ENCODE results near the gene TERB2. TPM values are rescaled to one million over a fixed set of nuclear protein-coding genes. Genes with fewer than 3 reads are reported as not detected.

Gene TERB2
- total RNA-seq, 1 experiment from 2014 or later: not detected

- no peak overlapping the region for H3K4me3 Mint-ChIP-seq (ENCODE audit: low read depth, unreplicated experiment)
These were observed 70.2 kb downstream of the TERB2 start for GRCh38 chr15:45026651-45027190.

GRCh38 chr15:45027220-45027619, 70.7 kb downstream of the TERB2 start:
- H3K27me3 Mint-ChIP-seq (ENCODE audit: unreplicated experiment): no peaks in the 10 kb centered on the region
- H3K27ac Mint-ChIP-seq (ENCODE audit: unreplicated experiment): no peak overlapping the region
- no peaks in the 10 kb centered on the region for H3K9me3 Mint-ChIP-seq (ENCODE audit: low read depth, unreplicated experiment)
- no peak overlapping the region for H3K4me3 Mint-ChIP-seq (ENCODE audit: low read depth, unreplicated experiment)
- DNase-seq: no peak
- intact Hi-C loops (cut with micrococcal nuclease; ENCODE audit: unreplicated experiment): no loop called here
- peaks cover 13% of the 10 kb centered on the region for H3K36me3 Mint-ChIP-seq (ENCODE audit: insufficient read depth, unreplicated experiment)
- BruUV-seq (replicated peaks): no TSS peak
- peaks cover 28% of the 10 kb centered on the region for H3K4me1 Mint-ChIP-seq (ENCODE audit: low read depth, unreplicated experiment)
- CTCF ChIA-PET: no interaction called here
- no peak for TF ChIP-seq CTCF (IDR thresholded peaks at IDR 0.05; ENCODE audit: unreplicated experiment)

More at GRCh38 chr15:45026651-45027190, 70.2 kb downstream of the TERB2 start:
- Mint-ChIP-seq H3K9me3 (ENCODE audit: low read depth, unreplicated experiment) (no peaks in the 10 kb centered on the region), H3K27me3 (ENCODE audit: unreplicated experiment) (no peaks in the 10 kb centered on the region), H3K27ac (ENCODE audit: unreplicated experiment) (no peak overlapping the region), H3K36me3 (ENCODE audit: insufficient read depth, unreplicated experiment) (peaks cover 13% of the 10 kb centered on the region), H3K4me1 (ENCODE audit: low read depth, unreplicated experiment) (peaks cover 28% of the 10 kb centered on the region)
- peak; percentile 16 for DNase-seq
- no TSS peak for BruUV-seq (replicated peaks)
- no peak for TF ChIP-seq CTCF (IDR thresholded peaks at IDR 0.05; ENCODE audit: unreplicated experiment)
- intact Hi-C loops (cut with micrococcal nuclease; ENCODE audit: unreplicated experiment): no loop called here
- CTCF ChIA-PET: no interaction called here

Other genes with a start within 250 kb of the TERB2 start
- gene PATL2, start 245.4 kb upstream of the TERB2 start, total RNA-seq (2022): 1.7 and 3.8 TPM in 2 replicates
- gene B2M, start 245.2 kb upstream of the TERB2 start, total RNA-seq (2022): 1,002 and 1,731 TPM in 2 replicates
- 9.7 and 20.2 TPM in 2 replicates for gene TRIM69, start 220.2 kb upstream of the TERB2 start, total RNA-seq (2022)
- 39.1 and 42.1 TPM in 2 replicates for gene SORD, start 66.5 kb downstream of the TERB2 start, total RNA-seq (2022)
- gene DUOX2, start 157.5 kb downstream of the TERB2 start, total RNA-seq (2022): 0.21 and 1.2 TPM in 2 replicates
- gene DUOXA2, start 157.6 kb downstream of the TERB2 start, total RNA-seq (2022): 0.34 TPM in 1 of 2 replicates, not detected in the other
- gene DUOXA1, start 173.2 kb downstream of the TERB2 start, total RNA-seq (2022): not detected in 2 replicates
- gene DUOX1, start 173.3 kb downstream of the TERB2 start, total RNA-seq (2022): 1.2 and 1.4 TPM in 2 replicates
- gene SHF, start 231.3 kb downstream of the TERB2 start, total RNA-seq (2022): 6.0 and 7.3 TPM in 2 replicates